Lung microvascular endothelial cell (primary cell): Measurements from ENCODE around the gene TNFRSF1A. TPM values are rescaled to one million over a fixed set of nuclear protein-coding genes. Genes with fewer than 3 reads are reported as not detected.

Experiments
- DNase-seq, 2 donors: peaks; one replicate each; pipeline versions ENCODE4 v3.0.0 to v3.0.0-alpha.2; 2010; ENCODE audit warnings: low read depth in 2 of 2
- total RNA-seq: library from RNA; depleted of rRNA; stranded (reverse); fragments of >200 nt; gene quantifications from 2 replicates; pipeline ENCODE4 v1.2.1, GENCODE V29; 2014

The TNFRSF1A gene
- total RNA-seq, 1 donor from 2014 or later: 55.6 TPM

DNA sequence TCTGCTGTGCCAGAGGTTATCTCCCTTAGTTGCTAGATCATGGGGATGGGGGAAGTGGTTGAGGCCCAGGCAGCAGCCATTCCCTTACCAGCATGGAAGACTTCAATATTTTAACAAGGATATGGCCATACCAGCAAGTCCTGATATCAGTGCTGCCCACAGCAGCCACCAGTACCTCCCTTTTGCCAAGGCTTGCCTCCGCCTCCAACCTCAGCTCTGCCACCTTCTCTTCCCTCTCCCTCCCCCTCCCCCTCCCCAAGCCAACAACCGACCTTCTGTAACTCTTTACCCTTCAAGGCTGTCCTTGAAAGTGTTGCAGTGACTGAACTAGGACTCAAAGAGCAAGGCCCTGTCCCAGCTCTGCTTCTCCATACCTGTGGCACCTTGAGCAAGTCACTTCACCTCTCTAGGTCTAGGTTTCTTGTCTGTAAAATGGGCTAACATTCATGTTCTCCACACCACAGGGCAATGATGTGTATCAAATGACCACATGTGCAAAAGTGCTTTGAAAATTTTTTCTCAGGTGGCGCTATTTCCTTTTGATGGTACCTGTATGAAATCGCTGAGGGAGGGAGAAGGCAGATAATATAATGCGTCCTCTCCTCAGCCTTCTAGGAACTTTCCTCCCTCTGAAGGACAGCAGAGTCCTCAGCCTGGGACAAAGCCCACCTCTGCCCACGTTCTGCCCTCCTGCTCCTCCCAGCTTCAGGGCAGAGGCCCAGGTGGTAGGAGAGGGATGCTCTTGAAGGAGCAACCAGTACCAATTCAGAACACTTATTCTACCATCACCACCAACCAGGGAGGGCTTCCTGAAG, 16.7 kb downstream of the TNFRSF1A start:
- no peak for DNase-seq

DNA sequence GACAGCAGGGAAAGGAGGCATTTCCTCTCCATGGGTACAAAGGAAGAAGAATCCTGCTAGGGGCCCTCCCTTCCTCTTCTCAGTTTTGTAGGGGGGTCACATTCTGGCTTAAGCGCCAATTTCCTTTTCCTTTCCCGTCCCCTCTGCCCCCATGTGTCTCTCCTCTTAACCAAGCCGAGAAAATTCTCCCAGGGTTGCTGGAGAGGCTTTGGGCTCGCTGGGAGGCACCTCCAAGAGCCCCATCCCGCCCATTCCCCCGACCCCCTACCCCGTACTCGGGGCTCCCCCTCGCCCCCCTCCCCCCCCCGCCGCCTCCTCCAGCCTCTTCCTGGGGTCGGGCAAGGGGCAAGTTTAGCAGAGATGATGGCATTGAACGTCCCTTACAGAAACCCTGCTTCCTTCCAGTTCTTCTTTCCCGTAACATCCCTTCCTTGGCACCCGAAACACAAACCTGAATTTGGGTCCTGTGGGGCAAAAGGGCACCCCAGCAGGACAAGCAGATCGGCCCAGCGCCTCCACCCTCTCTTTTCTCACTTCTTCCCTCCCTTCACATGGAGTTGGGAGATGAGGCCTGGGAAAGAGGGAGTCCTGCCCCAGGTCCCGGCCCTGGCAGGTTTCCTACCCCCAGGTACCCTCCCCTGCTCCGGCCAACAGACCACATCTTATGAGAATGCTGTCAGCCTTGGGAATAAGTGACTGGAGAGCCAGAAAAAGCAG, 17.7 kb downstream of the TNFRSF1A start:
- DNase-seq: no peak

DNA sequence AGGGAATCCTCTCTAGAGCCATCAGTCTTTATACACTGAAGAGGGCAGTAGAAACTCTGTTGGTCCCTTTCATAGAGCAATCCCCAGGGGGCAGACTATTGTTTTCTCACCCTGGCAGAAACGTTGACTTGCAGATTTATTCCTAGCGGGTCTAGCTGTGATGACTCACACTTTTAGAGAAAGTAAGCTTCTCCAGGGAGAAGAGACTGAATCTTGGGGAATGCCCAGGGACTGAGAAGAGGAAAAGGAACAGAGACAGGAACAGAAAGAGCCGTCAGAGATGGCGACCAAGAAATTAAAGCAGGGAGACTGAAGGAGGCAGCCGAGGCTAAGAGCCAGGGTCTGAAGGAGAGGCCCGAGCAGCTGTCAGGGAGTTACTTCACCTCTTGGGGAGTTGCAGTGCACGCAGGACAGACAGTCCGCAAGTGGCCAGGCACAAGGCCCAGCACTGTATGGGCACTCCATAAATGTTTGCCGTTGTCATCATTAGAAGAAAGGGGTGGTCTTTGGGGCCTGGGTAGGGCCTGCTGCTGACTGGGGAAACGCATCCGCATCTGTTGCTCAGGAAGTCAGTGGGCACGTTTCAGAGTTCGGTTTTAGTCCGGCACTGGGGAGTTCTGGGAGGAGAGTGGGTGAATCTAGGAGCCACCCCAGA, 18.4 kb downstream of the TNFRSF1A start:
- DNase-seq: peak; percentile 84 to 99

- DNase-seq: no peak
Measured at GRCh38 chr12:6322969-6323339, 18.9 kb downstream of the TNFRSF1A start.

DNA sequence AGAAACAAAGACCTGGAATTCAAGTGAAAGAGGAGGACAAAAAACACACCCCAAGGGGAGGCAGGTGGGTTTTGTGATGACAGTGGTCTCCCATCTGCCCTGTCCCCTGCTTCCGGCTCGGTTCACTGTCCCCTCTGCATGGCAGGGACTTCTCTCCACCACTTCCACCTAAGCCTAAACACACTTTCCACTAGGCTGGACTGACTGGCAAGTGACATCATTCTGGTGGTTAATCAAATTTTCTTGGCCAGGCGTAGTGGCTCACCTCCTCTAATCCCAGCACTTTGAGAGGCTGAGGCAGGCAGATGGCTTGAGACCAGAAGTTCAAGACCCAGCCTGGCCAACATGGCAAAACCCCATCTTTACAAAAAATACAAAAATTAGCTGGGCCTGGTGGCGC, 19.5 kb downstream of the TNFRSF1A start:
- DNase-seq: peak; percentile 51 to 64

DNA sequence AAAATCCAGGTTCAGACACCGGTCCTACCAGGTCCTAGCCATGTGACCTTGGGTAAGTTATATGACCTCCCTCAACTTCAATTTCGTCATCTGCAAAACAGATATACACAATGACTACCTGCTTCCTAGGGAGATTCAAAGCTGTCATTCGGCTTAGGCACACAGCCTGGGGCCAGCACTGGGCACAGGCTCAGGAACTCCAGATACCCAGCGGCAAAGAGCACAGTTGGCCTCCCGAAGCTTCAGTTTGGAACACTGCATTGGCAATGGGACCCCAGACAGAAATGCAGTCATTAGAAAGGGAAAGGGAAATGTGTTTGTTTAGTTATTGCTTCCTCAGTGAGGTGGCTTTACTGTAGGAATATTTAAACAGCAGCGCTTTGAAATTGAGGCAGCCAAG, 20.0 kb downstream of the TNFRSF1A start:
- DNase-seq: peak; percentile 37 to 53

GRCh38 chr12:6319446-6319845, 22.4 kb downstream of the TNFRSF1A start:
- DNase-seq: no peak

DNA sequence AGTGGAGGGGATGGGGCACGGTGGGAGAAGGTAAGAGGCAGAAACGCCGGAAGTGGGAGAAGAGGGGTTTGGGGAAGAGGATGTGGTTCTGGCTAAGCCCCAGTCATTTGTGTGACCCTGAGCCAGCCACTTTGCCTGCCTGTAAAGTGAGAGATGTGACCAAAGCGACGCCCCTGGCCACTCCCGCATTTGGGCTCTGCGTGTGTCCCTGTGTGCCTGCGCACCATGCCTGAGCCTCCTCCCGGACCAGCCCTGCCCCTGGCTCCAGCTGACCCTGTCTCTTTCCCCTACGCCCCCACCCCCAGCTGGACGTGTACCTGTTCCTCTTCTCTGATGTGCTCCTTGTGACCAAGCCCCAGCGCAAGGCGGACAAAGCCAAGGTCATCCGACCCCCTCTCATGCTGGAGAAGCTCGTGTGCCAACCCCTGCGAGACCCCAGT, 23.4 kb downstream of the TNFRSF1A start:
- no peak for DNase-seq

- DNase-seq: no peak
Measured at GRCh38 chr12:6317693-6318439, 24.0 kb downstream of the TNFRSF1A start.

DNA sequence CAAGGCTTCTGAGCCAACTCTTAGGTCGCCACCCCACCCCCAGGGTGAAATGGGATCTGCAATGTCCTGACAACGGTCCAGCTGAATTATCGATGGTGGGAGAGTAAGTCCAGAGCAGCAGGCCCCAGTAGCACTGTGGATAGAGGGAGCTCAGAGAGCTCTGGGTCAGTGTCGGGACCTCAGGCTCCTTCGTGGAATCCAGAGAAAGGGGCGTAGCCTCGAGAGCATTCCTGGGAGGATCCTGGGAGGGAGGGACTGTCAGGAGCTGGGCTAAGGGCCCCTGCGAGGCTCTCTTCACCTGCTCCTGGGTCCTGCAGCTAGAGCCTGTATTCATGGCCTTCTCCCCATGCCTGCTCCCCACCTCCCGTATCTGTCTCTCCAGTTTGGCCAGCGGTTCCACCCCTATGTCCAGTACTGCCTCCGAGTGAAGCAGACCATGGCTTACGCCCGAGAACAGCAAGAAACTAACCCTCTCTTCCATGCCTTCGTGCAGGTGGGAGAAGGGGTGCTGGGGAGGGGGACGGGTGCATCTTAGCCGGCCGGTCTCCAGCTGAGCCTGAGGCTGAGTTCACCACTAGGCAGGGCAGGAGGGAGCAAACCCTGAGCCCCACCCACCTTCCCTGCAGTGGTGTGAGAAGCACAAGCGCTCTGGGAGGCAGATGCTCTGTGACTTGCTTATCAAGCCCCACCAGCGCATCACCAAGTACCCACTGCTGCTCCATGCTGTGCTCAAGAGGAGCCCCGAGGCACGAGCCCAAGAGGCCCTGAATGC, 24.8 kb downstream of the TNFRSF1A start:
- no peak for DNase-seq

- no peak for DNase-seq
Measured at GRCh38 chr12:6315704-6316597, 25.9 kb downstream of the TNFRSF1A start.

DNA sequence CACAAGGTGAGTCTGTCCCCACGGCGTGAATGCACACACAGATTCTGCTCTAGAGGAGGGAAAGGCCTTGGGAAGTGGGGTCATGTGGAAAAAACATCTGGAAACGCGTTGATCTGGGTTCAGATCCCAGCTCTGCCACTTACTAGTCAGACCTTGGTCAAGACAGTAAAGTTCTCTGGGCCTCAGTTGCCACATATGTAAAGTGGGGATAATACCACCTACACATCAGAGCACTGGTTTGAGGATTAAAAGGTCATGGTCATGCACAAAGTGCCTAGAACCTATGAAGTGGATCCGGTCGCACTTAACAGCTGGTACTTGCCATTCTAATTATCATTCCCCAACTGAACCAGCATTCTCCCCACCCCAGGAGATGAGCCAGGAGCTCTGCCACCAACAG, 26.7 kb downstream of the TNFRSF1A start:
- DNase-seq: no peak

- no peak for DNase-seq
Measured at GRCh38 chr12:6314776-6315175, 27.1 kb downstream of the TNFRSF1A start.

- no peak for DNase-seq
Measured at GRCh38 chr12:6313326-6313940, 28.4 kb downstream of the TNFRSF1A start.

- no peak for DNase-seq
Measured at GRCh38 chr12:6312529-6313325, 29.1 kb downstream of the TNFRSF1A start.

- no peak for DNase-seq
Measured at GRCh38 chr12:6311822-6312528, 29.9 kb downstream of the TNFRSF1A start.

DNA sequence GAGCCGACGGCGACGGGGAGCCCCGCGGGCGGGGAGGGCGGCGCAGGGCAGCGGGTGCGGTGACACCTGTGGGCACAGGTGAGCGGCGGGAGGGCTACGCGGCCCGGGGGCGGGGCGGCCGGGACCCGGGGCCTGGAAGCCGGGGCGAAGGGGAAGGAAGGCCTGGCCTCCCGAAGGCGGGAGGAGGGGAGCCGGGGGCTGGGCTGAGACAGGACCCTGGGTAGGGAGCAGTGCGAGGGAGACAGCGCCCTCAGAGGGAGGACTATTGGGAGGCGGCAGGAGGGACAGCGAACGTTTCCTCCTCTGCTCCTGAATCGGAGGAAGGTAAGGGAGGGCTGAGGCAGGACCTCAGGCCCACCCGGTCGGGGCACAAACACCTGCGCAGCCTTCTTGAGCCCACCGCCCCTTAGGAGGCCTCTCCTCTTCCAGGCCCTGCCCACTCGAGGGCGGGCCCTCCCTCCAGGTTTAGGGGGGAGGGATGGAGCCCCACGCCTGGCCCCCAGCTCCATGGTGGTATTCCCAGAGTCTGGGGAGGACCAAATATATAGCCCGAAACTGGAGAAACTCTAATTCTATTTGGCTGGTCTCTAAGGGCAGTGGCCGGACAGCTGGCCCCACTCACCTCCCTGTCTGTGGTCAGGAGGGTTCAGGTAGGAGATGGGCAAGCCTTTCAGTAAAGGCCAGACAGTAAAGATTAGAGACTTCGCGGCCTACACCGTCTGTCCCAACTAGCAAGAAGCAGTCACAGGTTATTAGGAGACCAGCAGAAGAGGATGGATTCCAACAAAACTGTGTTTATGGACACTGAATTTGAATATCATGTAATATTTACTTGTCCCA, 30.9 kb downstream of the TNFRSF1A start:
- no peak for DNase-seq
